Left renal pelvis (tissue), 4 donors: ENCODE measurements around the gene NEK7. TPM values are rescaled to one million over a fixed set of nuclear protein-coding genes. Genes with fewer than 3 reads are reported as not detected.
A peak's percentile ranks its signal among the peaks of the same experiment; 100 is the strongest.
"Not testable (repeated sequence)": the region's sequence is repeated elsewhere in the genome, so short reads cannot be mapped to it uniquely, and the experiment has no call there.

Experiments used
- DNase-seq, 4 donors: peaks; one replicate each; pipeline ENCODE4 v3.0.0-alpha.2; 2013; ENCODE audit warnings: low read depth in 4 of 4, low spot score in 3 of 4
- polyA plus RNA-seq, 4 donors: library from polyadenylated mRNA; unstranded; fragments of 120-200 nt; gene quantifications; one replicate each; pipeline ENCODE4 v1.2.1, GENCODE V29; 2013; ENCODE audit not compliant: insufficient read length in 4 of 4

The NEK7 gene
- polyA plus RNA-seq, 4 donors = 46.0 to 69.8 (median 55.9) TPM

- DNase-seq = no peak
Measured at GRCh38 chr1:198276241-198276640, 119.4 kb downstream of the NEK7 start.

- no peak for DNase-seq
Measured at GRCh38 chr1:198278943-198279342, 122.1 kb downstream of the NEK7 start.

- no peak for DNase-seq
Measured at GRCh38 chr1:198280080-198280479, 123.3 kb downstream of the NEK7 start.

GRCh38 chr1:198281911-198282310 lies 125.1 kb downstream of the NEK7 start:
- no peak for DNase-seq

GRCh38 chr1:198283222-198283621 lies 126.4 kb downstream of the NEK7 start:
- no peak for DNase-seq

GRCh38 chr1:198287916-198288315 lies 131.1 kb downstream of the NEK7 start:
- no peak for DNase-seq

- DNase-seq = no peak
Measured at GRCh38 chr1:198290089-198290683, 133.4 kb downstream of the NEK7 start.

GRCh38 chr1:198291036-198291435 lies 134.2 kb downstream of the NEK7 start:
- DNase-seq = peak in 1 of 4 donors; percentile 14

- no peak for DNase-seq
Measured at GRCh38 chr1:198291924-198292323, 135.1 kb downstream of the NEK7 start.

- DNase-seq = no peak
Measured at GRCh38 chr1:198295225-198295624, 138.4 kb downstream of the NEK7 start.

- no peak for DNase-seq
Measured at GRCh38 chr1:198295971-198296370, 139.2 kb downstream of the NEK7 start.

- no peak for DNase-seq
Measured at GRCh38 chr1:198297281-198297680, 140.5 kb downstream of the NEK7 start.

GRCh38 chr1:198298640-198299039 lies 141.8 kb downstream of the NEK7 start:
- no peak for DNase-seq

- no peak for DNase-seq
Measured at GRCh38 chr1:198300451-198300850, 143.7 kb downstream of the NEK7 start.

GRCh38 chr1:198304431-198304830 lies 147.6 kb downstream of the NEK7 start:
- DNase-seq = no peak

- DNase-seq = not testable (repeated sequence)
Measured at GRCh38 chr1:198314817-198315216, 158.0 kb downstream of the NEK7 start.

GRCh38 chr1:198315331-198315730 lies 158.5 kb downstream of the NEK7 start:
- DNase-seq = not testable (repeated sequence)

- no peak for DNase-seq
Measured at GRCh38 chr1:198316546-198317100, 159.8 kb downstream of the NEK7 start.

GRCh38 chr1:198318085-198318484 lies 161.3 kb downstream of the NEK7 start:
- DNase-seq = no peak

- no peak for DNase-seq
Measured at GRCh38 chr1:198320759-198321158, 164.0 kb downstream of the NEK7 start.

GRCh38 chr1:198326232-198326631 lies 169.4 kb downstream of the NEK7 start:
- DNase-seq = no peak

GRCh38 chr1:198326915-198327314 lies 170.1 kb downstream of the NEK7 start:
- DNase-seq = no peak
